ENCODE measurements around the gene PATL2.
"Not testable (repeated sequence)": the region's sequence is repeated elsewhere in the genome, so short reads cannot be mapped to it uniquely, and the experiment has no call there.

PATL2 gene

GRCh38 chr15:44689318-44689717 is 21.8 kb downstream of the PATL2 start:
- DNase-seq: not testable (repeated sequence)

- DNase-seq: not testable (repeated sequence)
These were observed 28.1 kb downstream of the PATL2 start for GRCh38 chr15:44682809-44683682.

GRCh38 chr15:44682211-44682610 is 28.9 kb downstream of the PATL2 start:
- no peak for DNase-seq

- no peak for DNase-seq
These were observed 34.4 kb downstream of the PATL2 start for GRCh38 chr15:44676676-44677075.

GRCh38 chr15:44675911-44676310 is 35.2 kb downstream of the PATL2 start:
- no peak for DNase-seq

- no peak for DNase-seq
These were observed 37.5 kb downstream of the PATL2 start for GRCh38 chr15:44673639-44674038.

GRCh38 chr15:44670087-44670950 is 40.8 kb downstream of the PATL2 start:
- no peak for DNase-seq

- DNase-seq: no peak
These were observed 42.2 kb downstream of the PATL2 start for GRCh38 chr15:44668921-44669320.

GRCh38 chr15:44667039-44667360 is 44.1 kb downstream of the PATL2 start:
- no peak for DNase-seq

- no peak for DNase-seq
These were observed 44.7 kb downstream of the PATL2 start for GRCh38 chr15:44666210-44667038.

- DNase-seq: peak; percentile 97
These were observed 47.5 kb downstream of the PATL2 start, which contains the start of gene SPG11 for GRCh38 chr15:44663410-44664308. Gene SPG11 (minus strand): TSS chr15:44663662. CDS start chr15:44663647, 15 bp downstream.

GRCh38 chr15:44662478-44663409 is 48.4 kb downstream of the PATL2 start:
- peak; percentile 35 for DNase-seq

GRCh38 chr15:44661576-44661975 is 49.5 kb downstream of the PATL2 start:
- DNase-seq: no peak

GRCh38 chr15:44659056-44659455 is 52.1 kb downstream of the PATL2 start:
- no peak for DNase-seq

- DNase-seq: no peak
These were observed 53.7 kb downstream of the PATL2 start for GRCh38 chr15:44657378-44657777.

GRCh38 chr15:44656913-44657312 is 54.2 kb downstream of the PATL2 start:
- no peak for DNase-seq

GRCh38 chr15:44656298-44656697 is 54.8 kb downstream of the PATL2 start:
- DNase-seq: no peak

GRCh38 chr15:44654858-44655257 is 56.3 kb downstream of the PATL2 start:
- DNase-seq: peak; percentile 50

- no peak for DNase-seq
These were observed 63.5 kb downstream of the PATL2 start for GRCh38 chr15:44647637-44648036.

- no peak for DNase-seq
These were observed 64.1 kb downstream of the PATL2 start for GRCh38 chr15:44647036-44647435.

GRCh38 chr15:44646460-44646859 is 64.7 kb downstream of the PATL2 start:
- DNase-seq: no peak
